Pons (tissue), 1 donor: ENCODE results near the gene TNNT1.
"Not testable (repeated sequence)": the region's sequence is repeated elsewhere in the genome, so short reads cannot be mapped to it uniquely, and the experiment has no call there.

Experiments used
- DNase-seq: peaks from one replicate; pipeline ENCODE4 v3.0.0-alpha.2; 2016; ENCODE audit warnings: low spot score

The TNNT1 gene

GRCh38 chr19:55169136-55169535 lies 20.1 kb upstream of the TNNT1 start:
- DNase-seq = no peak

- peak; percentile 96 for DNase-seq
Measured at GRCh38 chr19:55166530-55167268, 17.7 kb upstream of the TNNT1 start, which contains the start of gene DNAAF3. DNAAF3 (minus strand) TSS chr19:55166613; CDS start chr19:55166413, 200 bp downstream.

GRCh38 chr19:55165952-55166529 lies 17.0 kb upstream of the TNNT1 start:
- DNase-seq = peak; percentile 69

DNA sequence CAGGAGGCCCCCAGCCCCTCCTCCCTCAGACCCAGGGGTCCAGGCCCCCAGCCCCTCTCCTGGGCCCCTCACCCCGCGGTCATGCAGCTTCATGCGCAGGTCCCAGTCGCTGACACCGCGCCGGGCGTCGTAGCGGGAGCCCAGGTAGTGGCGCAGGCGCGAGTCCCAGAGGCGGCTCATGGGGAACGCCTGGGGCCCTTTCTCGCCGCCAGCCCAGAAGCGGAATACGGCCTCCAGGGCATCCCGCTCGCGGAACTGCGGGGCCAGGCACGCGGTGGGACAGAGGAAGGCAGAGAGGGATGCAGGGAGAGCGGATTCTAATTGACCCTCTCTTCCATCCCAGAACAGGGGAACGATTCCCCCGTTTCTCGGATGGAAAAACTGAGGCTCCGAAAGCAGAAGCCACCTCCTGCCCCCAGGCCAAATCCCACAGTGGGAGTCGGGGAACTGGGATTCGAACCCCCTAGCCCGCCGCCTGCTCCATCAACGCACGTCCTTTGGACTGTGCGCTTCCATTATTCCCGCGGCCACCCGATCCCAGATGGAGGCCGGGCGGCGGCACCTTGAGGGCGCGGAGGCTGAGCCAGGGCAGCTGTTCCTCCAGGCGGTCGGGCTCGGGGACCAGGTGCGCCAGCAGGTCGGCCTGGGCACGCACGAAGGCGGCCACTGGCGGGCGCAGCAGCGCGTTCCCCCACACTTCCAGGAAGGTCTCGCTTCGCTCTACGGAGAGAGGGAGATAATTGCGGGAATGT lies 12.7 kb upstream of the TNNT1 start:
- no peak for DNase-seq

GRCh38 chr19:55160986-55161365 lies 12.0 kb upstream of the TNNT1 start:
- no peak for DNase-seq

- DNase-seq = peak; percentile 46
Measured at GRCh38 chr19:55160128-55160985, 11.4 kb upstream of the TNNT1 start.

GRCh38 chr19:55158848-55159749 lies 10.1 kb upstream of the TNNT1 start:
- no peak for DNase-seq

- no peak for DNase-seq
Measured at GRCh38 chr19:55158423-55158822, 9.4 kb upstream of the TNNT1 start.

DNA sequence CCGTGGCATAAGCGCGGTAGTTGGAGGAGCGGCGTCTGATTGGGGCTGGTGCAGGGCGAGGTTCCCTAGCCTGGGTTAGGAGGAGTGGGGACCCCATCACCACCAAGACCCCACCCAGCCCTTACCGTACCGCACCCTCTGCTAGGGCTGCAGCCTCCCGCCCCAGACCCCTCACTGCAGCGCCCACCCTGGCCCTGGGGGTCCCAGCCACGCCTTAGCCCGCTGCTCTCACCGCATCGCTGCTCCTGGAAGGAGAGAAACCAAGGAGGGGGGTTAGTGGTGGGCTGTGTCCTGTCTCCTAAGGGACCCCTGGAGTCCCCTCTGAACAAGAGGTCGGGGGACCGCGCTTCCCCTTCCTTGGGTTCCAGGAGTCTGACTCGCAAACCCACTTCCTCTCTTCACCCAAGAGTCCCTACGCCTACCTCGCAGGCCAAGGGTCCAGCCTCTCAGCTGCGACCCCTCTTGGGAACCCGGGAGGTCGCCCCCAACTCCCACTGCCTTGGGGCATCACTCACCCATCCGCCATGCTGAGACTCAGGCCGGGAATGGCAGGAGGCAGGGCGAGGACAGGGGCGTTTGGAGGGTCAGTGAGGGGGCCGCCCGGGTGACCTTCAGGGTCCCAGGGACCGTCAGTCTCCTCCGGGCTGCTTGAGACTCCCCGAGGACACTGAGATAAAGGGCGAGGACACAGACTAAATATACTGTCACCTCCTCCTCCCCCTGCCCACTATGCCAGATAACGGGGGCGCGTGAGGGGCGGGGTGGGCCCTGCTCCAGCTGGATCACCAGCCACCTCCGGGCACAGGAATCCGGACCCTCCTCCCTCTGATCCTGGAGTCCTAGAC lies 8.3 kb upstream of the TNNT1 start, which contains the start of gene TNNI3:
Gene TNNI3 (minus strand): TSS at position 669 of the 845 bp plus-strand sequence. CDS start 143 bp downstream, at position 526.
- no peak for DNase-seq

- no peak for DNase-seq
Measured at GRCh38 chr19:55156202-55157063, 7.4 kb upstream of the TNNT1 start.

GRCh38 chr19:55155784-55156183 lies 6.8 kb upstream of the TNNT1 start:
- not testable (repeated sequence) for DNase-seq

GRCh38 chr19:55153652-55154264 lies 4.8 kb upstream of the TNNT1 start:
- DNase-seq = no peak

DNA sequence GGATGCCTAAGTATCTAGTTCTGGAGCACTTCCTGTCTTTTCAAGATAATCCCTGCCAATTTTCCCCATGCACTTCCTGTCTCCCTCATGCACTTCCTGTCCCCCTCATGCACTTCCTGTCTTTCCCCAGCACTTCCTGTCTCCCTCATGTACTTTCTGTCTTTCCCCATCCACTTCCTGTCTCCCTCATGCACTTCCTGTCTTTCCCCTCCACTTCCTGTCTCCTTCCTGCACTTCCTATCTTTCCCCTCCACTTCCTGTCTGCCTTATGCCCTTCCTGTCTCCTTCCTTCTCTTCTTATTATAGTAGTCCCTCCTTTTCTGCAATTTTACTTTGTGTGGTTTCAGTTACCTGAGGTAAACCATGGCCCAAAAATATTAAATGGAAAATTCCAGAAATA lies 3.0 kb upstream of the TNNT1 start:
- DNase-seq = no peak

DNA sequence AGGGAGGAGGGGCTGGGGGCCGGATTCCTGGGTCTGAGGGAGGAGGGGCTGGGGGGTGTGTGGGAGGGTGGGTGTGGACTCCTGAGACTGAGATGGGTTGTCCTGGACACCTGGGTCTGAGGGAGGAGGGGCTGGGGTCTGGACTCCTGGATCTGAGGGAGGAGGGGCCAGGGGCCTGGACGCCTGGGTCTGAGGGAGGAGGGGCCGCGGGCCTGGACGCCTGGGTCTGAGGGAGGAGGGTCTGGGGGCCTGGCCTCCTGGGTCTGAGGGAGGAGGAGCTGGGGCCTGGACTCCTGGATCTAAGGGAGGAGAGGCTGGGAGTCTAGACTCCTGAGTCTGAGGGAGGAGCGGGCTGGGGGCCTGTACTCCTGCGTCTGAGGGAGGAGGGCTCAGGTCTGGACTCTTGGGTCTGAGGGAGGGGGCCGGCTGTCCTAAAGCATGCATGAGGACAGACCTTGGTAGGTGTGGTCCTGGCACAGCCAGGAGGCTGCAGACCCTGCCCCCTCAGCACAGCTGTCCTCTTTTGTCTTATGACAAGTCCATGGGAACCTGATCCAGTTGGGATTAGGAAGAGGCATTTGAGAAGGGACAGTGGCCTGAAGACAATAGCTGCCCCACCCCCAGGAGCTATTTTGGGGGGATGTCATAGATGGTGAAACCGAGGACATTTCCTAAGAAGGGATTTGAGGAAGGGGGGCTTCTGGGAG lies 1.3 kb downstream of the TNNT1 start:
- DNase-seq = no peak

- no peak for DNase-seq
Measured at GRCh38 chr19:55146705-55147273, 2.2 kb downstream of the TNNT1 start.

DNA sequence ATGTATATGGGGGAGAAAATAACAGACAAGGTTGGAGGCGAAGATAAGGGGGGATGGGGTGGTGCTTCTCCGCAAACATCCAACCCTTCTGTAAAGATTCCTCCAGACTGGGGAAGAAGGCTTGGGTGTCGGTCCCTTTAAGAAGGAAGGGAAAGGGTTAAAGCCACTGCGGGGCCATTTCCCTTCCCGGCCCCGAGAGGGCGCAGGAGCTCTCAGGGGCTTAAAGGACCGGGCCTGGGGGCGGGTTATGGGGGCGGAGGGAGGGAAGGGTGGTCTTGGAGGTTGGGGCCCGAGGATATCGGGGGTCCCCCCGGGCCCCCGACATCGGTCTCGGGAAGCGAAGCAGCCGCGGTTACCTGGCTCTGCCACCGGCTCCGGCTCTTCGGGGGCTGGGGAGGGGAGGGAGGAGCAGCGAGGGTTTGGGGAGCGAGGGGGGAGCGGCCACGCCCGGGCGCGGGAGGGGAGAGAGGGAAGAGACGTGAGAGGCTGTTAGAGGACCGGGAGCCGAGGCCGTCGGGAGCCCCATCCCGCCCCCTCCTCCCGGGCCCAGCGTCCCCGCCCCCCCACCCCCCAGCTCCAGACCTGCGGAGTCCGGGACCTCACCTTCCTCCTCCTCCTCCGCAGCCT lies 2.8 kb downstream of the TNNT1 start:
- no peak for DNase-seq

DNA sequence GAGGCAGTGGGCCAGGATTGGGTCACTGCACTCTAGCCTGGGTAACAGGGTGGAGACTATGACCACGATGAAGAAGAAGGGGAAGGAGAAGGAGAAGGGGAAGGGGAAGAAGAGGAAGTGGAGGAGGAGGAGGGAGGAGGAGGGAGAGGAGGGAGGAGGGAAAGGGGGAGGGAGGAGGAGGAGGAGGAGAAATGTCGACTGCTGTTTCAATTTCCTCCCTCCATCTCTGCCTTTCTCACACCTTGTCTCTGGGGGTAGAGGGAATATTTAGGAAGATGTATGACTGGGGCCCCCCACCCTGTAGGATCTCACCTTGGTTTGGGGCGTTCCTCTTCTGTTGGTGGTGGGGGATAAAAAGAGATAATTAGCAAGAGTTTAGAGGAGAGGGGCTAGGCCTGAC lies 3.8 kb downstream of the TNNT1 start:
- no peak for DNase-seq
